Hematopoietic multipotent progenitor cell treated with erythropoietin and hydrocortisone succinate and interleukin-3 and kit ligand, for 4 days (in vitro differentiated cells): ENCODE results near the gene BTBD19.
"Not testable (repeated sequence)": the region's sequence is repeated elsewhere in the genome, so short reads cannot be mapped to it uniquely, and the experiment has no call there.

ENCODE experiments used
- DNase-seq: peaks from one replicate; pipeline ENCODE4 v3.0.0-alpha.2; 2015

Gene BTBD19

DNA sequence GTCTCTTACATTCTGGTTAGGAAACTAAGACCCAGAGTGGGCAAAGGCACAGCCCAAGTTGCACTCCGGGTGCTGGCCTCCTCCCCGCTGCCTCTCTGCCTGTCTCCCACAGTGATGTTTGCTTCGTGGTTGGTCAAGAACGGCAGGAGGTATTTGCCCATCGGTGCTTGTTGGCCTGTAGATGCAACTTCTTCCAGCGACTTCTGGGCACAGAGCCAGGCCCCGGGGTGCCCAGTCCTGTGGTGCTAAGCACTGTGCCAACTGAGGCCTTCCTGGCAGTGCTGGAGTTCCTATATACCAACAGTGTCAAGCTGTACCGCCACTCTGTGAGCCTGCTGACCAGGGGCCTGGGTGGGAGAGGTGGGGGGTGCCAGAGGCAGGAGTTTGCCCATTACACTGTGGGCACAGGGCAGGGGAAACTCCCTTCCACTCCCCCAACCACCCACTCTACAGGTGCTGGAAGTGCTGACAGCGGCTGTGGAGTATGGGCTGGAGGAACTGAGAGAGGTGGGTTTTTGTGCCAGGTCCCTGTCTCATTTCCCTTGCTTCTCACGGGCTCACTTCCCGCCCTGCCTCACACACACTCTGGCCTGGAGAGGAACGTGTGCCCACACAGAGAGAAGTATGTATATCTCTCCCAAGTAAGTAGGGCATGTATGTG lies 1.9 kb downstream of the BTBD19 start:
- DNase-seq: no peak

DNA sequence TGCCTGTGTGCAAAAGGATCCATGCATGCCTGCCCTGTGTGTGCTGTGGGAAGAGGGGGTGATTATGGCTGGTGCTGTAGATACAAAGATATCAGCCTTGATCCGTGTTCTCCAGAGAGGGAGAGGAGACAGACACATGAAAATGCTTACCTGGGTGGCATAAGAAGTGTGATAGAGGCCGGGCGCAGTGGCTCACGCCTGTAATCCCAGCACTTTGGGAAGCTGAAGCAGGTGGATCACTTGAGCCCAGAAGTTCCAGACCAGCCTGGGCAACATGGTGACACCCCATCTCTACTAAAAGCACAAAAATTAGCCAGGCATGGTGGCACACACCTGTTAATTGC lies 2.4 kb downstream of the BTBD19 start:
- not testable (repeated sequence) for DNase-seq

DNA sequence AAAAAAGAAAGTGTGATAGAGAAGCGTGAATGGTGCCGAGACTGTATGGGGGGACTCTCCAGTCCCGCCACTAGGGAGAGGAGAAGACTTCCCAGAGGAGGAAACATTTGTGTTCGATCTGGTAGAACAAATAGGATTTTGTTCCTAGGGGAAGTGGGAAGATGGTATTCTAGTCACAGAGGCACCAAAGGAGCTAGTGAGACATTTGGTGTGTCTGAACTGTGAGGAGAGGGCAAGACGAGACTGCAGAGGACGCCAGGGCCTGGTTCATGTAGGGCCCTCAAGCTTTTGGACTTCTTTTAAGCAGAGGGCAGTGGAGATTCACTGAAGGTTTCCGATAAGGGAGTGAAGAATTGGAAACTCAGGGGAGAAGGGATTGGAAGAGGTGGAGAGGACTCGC lies 2.9 kb downstream of the BTBD19 start:
- DNase-seq: no peak

DNA sequence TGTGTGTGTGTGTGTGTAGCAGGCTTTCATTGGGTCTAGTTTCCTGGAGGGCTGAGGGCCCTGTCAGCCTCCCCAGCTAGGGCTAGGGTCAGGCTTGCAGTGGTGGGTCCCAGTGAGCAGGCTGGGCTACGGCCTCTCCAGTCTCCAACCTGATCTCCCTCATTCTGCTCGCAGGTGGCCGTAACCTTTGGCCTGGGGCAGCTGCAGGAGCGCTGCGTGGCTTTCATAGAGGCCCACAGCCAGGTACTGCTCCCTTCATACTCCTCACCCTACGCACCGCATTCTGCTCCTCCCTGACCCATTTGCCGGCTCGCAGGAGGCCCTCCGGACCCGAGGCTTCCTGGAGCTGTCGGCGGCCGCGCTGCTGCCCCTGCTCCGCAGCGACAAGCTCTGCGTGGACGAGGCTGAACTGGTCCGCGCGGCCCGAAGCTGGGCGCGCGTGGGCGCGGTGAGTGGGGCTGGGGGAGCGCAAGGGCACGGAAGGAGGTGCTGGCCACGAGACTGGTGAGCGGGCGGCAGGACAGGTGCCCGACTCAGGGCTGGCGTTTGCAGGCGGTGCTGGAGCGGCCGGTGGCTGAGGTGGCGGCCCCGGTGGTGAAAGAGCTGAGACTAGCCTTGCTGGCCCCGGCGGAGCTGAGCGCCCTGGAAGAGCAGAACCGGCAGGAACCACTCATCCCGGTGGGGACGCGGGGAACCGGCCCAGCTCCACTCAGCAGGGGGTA lies 4.7 kb downstream of the BTBD19 start:
- DNase-seq: no peak

GRCh38 chr1:44815926-44816325 lies 7.6 kb downstream of the BTBD19 start:
- DNase-seq: not testable (repeated sequence)

DNA sequence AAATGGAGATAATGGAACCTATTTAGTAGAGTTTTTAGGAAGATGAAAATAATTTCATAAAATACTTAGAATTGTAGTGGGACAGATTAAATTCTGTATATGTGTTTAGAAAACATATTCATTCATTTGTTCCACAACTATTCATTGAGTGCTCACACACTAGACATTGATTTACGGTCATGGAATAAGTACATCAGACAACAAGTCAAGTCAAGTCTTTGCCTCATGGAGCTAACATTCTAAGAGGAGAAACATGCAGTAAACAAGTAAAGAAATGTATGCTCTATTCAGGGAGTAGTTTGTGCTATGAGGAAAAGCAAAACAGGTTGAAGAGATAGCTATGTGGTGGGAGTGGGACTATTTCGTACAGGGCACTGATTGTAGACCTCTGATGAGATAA lies 9.0 kb downstream of the BTBD19 start:
- no peak for DNase-seq

DNA sequence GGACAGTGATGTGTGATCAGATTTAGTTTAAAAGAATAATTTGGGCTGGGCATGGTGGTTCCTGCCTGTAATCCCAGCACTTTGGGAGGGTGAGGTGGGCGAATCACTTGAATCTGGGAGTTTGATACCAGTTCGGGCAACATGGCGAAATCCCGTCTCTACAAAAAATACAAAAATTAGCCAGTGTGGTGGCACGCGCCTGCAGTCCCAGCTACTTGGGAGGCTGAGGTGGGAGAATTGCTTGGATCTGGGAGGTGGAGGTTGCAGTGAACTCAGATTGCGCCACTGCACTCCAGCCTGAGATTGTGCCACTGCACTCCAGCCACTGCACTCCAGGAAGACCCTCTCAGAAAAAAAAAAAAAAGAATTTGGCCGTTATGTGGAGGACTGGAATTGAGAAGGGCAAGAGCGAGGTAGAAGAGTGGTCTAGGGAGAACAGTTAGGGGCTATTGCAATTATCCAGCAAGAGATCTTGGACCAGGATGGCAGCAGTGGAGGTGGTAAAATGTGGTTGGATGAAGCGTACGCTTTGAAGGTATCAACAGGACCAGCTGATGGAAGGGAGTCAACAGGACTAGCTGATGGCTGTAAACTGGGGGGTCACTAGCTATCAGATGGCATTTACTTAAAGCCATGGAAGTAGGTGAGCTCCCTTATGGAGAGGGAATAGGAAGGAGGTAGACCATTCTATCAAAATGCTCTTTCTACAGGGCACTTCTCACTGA lies 9.6 kb downstream of the BTBD19 start:
- DNase-seq: no peak

DNA sequence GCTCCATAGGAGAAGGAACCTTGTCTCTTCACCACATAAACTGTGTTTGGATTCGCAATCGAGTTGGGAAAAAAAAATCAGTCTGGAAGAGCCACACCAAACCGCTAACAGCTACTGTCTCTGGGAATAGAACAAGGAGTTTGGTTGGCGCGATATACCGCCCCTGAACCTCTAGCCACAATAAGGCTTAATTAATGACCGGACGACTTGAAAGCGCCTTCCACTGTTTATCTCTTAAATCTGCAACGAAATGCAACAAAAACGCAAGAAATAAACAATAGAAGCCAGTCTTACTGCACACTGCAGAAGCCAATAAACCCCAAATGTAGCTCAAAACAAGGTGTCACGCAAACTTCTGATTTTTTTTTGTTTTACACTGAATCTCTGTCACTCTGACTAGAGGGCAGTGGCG lies 10.9 kb downstream of the BTBD19 start:
- DNase-seq: no peak

GRCh38 chr1:44819608-44820327 lies 11.4 kb downstream of the BTBD19 start:
- DNase-seq: peak; percentile 98

DNA sequence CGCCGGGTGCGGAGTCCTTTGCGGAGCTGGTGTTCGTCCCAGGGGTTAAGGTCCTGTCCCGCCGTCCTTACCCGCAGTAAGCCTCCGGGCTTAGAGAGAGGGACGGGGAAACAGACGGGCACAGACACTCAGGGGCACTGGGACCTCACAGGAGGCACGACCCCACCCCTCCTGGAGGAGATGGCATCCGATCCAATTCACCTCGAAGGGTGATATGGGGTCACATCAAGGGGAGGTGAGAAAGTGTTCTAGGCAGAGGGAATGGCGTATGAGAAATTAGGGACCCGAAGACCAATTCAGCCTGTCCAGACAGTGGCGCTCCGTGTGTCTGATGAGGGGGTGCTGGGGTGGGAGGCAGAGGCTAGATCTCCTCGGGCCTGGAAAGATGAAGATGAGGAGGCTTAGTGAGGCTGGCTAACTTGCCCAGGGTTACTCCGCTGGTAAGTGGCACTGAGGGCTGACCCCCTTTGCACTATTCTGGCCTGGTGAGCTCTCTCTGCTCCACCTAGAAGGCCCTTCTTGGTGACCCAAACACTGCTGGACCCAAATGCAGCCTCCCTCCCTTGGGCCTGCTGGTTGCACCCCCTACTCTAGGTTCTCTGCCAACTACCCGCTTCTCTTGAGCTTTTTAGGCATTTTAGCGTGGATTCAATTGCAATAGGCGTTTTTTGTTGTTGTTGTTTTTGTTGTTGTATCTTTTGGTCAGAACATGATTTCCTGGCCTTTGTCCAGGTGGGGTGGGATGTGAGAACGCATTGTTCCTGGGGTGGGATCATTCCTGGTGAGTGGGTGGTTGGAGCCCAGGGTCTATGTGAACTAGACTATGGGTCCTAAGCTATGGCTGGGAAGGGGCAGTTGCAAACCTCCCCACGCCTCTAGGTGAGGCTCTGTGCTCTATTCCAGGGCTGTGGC lies 12.3 kb downstream of the BTBD19 start:
- DNase-seq: no peak

DNA sequence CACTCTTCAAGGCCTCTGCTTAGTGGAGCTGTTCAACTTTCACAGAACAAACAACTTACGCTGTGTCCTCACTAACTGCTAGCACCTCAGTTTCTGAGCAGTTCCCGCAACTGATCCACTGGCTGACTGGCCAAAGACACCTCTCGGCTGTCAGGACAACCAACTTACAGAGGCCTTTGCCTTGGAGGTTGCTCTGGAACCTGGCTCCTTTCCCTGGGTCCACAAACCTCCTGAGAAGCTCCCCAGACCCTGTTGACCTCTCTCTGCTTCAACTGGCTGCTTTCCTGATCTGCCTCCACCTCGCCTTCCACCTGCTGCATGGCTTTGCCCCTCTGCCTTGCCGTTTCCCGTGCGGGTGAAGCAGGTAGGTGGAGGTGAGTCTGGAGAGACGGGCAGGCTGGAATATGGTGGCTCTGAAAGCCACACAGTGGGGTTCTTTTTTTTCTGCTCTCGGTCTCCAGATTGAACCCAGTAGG lies 13.0 kb downstream of the BTBD19 start:
- no peak for DNase-seq

DNA sequence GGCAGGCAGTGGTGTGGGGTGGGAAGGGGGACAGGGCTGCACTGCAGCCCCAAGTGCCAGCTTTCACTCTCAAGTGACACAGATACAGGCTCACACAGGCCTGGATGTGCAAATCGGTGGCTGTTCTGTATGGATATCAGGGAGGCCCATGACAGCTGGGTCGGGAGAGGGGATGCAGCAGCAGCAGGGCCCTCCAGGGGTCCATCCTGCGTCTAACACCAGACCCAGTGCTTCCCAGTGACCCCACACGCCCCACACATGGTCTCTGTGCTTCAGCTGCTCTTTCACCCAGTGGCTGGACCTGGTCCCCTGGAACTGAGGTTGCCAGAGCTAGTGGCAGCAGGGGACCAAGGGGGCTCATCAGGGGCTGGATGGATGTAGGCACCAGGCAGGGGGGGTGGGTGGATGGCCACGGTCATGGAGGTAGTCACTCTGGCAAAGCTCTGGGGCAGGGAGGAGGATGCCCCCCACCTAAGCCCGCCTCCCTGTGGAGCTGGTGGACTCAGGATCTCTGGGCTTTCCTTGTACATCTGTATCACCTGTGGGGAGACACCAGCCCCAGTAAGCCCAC lies 13.9 kb downstream of the BTBD19 start:
- no peak for DNase-seq

DNA sequence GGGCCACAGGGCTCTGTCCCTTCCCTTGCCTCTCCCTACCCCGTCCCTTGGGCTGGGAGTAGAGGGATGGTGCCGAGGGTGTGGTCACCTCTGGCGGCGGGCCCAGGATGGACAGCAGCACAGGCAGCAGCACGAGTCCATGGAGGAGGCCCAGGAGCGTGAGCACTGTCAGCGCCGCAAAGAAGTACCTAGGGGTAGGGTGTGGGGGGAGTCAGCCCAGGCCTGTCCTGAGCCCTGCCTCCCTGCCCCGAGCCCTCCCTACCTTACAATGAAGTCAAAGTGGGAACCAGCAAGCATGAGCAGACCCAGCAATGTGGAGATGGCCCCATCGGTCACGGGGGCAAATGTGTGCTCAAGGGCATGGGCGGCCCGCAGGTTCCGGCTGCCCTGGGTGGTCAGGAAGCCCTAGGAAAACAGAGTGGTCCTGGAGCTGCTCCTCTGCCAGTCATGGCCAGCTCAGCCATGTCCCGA lies 14.7 kb downstream of the BTBD19 start:
- no peak for DNase-seq

- DNase-seq: not testable (repeated sequence)
Measured at GRCh38 chr1:44824392-44824791, 16.1 kb downstream of the BTBD19 start.

DNA sequence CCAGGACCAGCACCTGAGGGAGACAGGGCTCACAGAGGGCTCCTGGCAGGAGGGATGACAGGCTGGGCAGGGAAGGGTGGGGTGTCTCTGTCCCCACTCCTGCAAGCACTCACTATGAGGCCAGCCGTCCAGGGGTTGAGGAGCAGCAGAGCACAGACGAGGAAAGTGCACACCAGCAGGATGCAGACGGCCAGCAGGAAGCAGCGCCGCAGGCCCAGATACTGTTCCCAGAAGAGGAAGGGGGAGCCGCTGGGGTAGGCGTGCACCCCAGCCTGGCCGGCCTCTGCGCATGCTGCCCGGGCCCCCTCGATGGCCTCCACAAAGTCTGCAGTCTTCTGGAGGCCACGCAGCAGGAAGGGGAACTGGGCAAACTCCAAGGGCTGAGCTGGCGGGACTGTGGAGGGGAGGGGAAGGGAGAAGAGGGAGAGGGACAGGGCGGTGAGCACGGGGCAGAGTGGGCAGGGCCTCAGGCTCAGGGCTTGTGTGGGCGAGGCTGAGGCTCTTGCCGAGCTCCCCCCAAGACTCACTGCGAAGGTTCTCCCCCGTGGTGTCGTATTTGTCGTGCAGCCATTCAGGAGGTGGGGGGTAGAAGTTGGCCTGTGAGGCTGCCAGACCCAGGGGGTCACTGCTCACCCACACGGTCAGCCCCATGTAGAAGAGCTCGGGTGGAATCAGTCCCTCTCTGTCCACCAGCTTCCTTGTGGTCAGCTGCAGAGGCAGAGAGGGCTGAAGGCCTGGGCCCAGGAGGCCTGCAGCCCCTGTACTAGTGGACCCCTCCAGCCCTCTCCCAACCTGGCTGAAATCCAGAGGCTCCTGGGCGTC lies 18.3 kb downstream of the BTBD19 start:
- peak; percentile 85 for DNase-seq

- DNase-seq: peak; percentile 50
Measured at GRCh38 chr1:44827197-44828002, 19.1 kb downstream of the BTBD19 start.

DNA sequence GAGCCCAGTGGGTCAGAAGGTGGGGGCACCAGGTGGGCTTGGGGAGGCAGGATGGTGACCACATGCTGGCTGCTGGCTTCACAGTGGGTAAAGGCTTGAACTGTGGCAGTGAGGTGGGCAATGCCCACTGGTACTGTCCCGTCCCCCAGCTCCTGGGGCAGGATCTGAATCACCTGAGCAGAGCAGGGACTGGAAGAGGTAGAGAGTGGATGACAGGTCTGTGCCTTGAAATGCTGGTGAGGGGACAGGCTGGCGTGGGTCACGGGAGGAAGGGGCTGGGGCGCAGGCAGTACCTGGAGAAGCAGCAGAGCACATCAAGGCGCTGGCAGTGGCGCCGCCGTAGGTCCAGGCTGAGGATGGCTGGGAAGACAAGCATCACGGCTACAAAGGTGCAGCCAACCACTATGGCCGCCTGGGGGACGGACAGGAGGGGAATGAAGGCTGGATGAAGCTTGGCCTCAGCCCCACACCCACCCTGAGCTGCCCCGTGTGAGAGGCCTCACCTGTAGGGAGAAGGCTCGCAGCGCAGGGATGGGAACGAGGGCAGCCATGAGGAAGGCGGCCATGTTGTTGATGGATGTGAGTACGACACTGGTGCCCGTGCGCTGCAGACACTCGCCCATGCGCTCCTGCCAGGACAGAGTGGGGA lies 19.8 kb downstream of the BTBD19 start:
- no peak for DNase-seq

DNA sequence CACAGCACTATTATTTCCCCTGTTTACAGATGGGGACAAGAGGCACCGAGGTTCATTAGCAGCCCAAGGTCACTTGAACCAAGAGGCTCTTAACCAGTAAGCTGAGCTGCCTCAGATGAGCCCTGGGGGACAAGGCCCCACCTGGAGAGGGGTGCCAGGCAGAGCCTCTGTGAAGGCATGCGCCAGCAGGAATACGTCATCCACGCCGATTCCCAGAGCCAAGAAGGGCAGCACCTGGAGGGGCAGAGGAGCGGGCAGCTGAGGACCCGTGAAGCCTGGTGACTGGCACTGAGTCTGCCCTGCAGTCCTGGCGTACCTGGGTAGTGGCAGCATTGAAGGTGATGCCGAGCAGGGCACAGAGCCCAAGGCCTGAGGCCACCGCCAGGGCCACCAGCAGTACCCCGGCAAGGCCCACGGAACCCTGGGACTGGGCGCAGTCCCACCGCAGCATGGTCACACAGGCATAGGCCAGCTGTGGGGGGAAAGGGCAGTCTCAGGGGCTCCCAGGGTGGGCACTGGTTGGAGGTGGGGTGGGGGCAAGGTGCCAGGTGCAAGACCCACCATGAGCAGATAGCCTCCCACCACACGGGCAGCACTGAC lies 20.6 kb downstream of the BTBD19 start:
- DNase-seq: no peak
